ENCODE data around the gene SEZ6L. TPM values are rescaled to one million over a fixed set of nuclear protein-coding genes. Genes with fewer than 3 reads are reported as not detected.

Gene SEZ6L
- total and polyA plus RNA-seq, 10 donors = 0.02 to 0.72 (median 0.30) TPM; not detected in 2

DNA sequence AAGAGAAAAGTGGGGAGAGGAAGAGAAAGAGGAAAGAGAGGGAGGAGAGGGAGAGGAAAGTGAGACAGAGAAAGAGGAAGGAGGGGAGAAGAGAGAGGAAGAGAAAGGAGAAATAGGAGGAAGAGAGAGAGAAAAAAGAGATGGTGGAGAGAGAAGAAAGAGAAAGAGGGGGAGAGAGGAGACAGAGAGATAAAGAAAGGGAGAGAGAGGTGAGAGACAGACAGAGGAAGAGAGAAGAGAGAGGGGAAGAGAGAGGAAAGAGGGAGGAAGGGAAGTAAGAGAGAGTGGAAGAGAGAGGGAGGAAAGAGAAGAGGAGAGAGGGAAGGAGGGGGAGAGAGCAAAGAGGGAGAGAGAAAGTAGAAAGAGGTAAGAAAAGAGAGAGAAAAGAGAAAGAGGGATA lies 9.4 kb upstream of the SEZ6L start:
- no peaks in the 10 kb centered on the region for H3K36me3 ChIP-seq
- no peaks in the 10 kb centered on the region for H3K4me1 ChIP-seq
- DNase-seq = no peak
- peaks cover 0 to 5% (median 0%) of the 10 kb centered on the region in 8 donors for H3K9me3 ChIP-seq
- H3K27me3 ChIP-seq (replicated peaks in 1 of 7) = peaks cover 0 to 72% (median 0%) of the 10 kb centered on the region in 7 donors
- intact Hi-C loops (cut with DNase I; ENCODE audit: low total_unique reads) = no loop called here
- H3K4me3 ChIP-seq = no peak overlapping the region
- TF ChIP-seq CTCF (IDR thresholded peaks at IDR 0.05 in 8 of 11, conservative IDR thresholded peaks at IDR 0.05 in 3 of 11) (no peak), POLR2A (IDR thresholded peaks at IDR 0.05) (no peak), POLR2AphosphoS5 (IDR thresholded peaks at IDR 0.05) (no peak)
- no peak overlapping the region for H3K27ac ChIP-seq

- Histone ChIP-seq H3K9me3 (no peaks in the 10 kb centered on the region), H3K4me1 (no peaks in the 10 kb centered on the region), H3K36me3 (no peaks in the 10 kb centered on the region), H3K4me3 (no peak overlapping the region), H3K27ac (no peak overlapping the region), H3K27me3 (replicated peaks in 1 of 7) (peaks cover 0 to 79% (median 5%) of the 10 kb centered on the region in 7 donors)
- DNase-seq = no peak
- intact Hi-C loops (cut with DNase I; ENCODE audit: low total_unique reads) = no loop called here
- 63 to 80% (median 73%) methylated on average over 7 of the region's 7 CpGs for WGBS, 5 donors
- TF ChIP-seq CTCF (IDR thresholded peaks at IDR 0.05 in 8 of 11, conservative IDR thresholded peaks at IDR 0.05 in 3 of 11) (no peak), POLR2A (IDR thresholded peaks at IDR 0.05) (no peak), POLR2AphosphoS5 (IDR thresholded peaks at IDR 0.05) (no peak)
These were observed 7.5 kb upstream of the SEZ6L start for GRCh38 chr22:26161746-26162145.

- TF ChIP-seq POLR2AphosphoS5 (IDR thresholded peaks at IDR 0.05) (no peak), CTCF (IDR thresholded peaks at IDR 0.05 in 8 of 11, conservative IDR thresholded peaks at IDR 0.05 in 3 of 11) (no peak), POLR2A (IDR thresholded peaks at IDR 0.05) (no peak)
- H3K4me3 ChIP-seq = no peak overlapping the region
These were observed 6.3 kb upstream of the SEZ6L start for GRCh38 chr22:26162926-26163325.

DNA sequence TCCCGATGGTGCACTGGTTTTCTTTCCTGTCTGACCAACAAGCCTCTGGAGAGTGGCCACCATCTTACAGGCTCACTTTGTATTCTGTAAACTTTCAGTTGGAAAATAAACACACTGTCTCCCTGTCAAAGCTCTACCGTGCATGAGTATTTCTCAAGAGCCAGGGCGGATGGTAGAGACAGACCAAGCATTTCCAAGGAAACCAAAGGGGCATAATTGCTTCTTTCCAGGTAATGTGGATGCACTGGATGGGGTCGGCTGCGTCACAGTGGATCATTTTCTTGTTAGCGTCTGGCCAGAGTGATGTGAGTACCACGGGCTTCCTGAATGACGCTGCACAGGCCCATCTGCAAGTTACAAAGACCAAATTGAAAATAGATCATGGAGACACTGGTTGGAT lies 5.1 kb upstream of the SEZ6L start:
- DNase-seq = no peak
- Histone ChIP-seq H3K9me3 (no peaks in the 10 kb centered on the region), H3K4me3 (no peak overlapping the region), H3K27ac (no peak overlapping the region), H3K4me1 (peaks cover 0 to 11% (median 9%) of the 10 kb centered on the region in 6 donors), H3K36me3 (no peaks in the 10 kb centered on the region), H3K27me3 (replicated peaks in 1 of 7) (peaks cover 0 to 96% (median 12%) of the 10 kb centered on the region in 7 donors)
- TF ChIP-seq POLR2AphosphoS5 (IDR thresholded peaks at IDR 0.05) (no peak), CTCF (IDR thresholded peaks at IDR 0.05 in 8 of 11, conservative IDR thresholded peaks at IDR 0.05 in 3 of 11) (no peak), POLR2A (IDR thresholded peaks at IDR 0.05) (no peak)
- intact Hi-C loops (cut with DNase I; ENCODE audit: low total_unique reads) = no loop called here
- 66 to 80% (median 71%) methylated on average over 8 of the region's 8 CpGs for WGBS, 5 donors

More at GRCh38 chr22:26162926-26163325, 6.3 kb upstream of the SEZ6L start:
- Histone ChIP-seq H3K27ac (no peak overlapping the region), H3K27me3 (replicated peaks in 1 of 7) (peaks cover 0 to 90% (median 5%) of the 10 kb centered on the region in 7 donors), H3K9me3 (no peaks in the 10 kb centered on the region), H3K4me1 (no peaks in the 10 kb centered on the region), H3K36me3 (no peaks in the 10 kb centered on the region)
- 55 to 64% (median 60%) methylated on average over 4 of the region's 4 CpGs for WGBS, 5 donors
- intact Hi-C loops (cut with DNase I; ENCODE audit: low total_unique reads) = no loop called here
- no peak for DNase-seq

Measured in spleen (tissue), 11 donors.